ENCODE measurements around the gene MAOA.
A peak's percentile ranks its signal among the peaks of the same experiment; 100 is the strongest.
"Not testable (repeated sequence)": the region's sequence is repeated elsewhere in the genome, so short reads cannot be mapped to it uniquely, and the experiment has no call there.

Gene MAOA

DNA sequence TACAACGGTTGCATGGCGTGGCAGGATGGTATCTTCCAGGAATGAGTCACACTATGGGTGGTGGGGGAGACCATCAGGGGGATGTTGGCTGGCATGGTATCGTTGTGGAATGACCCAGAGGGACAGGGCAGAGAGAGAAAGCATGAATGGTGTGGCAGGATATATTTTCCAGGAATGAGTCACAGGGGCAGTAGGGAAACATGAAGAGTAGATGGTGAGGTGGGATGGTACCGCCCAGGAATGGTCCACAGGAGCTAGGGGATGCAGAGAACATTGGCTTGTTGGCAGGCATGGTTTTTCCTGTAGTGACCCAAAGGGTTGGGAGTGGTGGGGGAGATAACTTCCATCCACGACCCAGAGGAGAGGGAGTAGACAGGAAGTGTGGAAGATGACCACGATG is 62.4 kb downstream of the MAOA start:
- no peak for DNase-seq

GRCh38 chrX:43718956-43719355 is 62.9 kb downstream of the MAOA start:
- DNase-seq: no peak

DNA sequence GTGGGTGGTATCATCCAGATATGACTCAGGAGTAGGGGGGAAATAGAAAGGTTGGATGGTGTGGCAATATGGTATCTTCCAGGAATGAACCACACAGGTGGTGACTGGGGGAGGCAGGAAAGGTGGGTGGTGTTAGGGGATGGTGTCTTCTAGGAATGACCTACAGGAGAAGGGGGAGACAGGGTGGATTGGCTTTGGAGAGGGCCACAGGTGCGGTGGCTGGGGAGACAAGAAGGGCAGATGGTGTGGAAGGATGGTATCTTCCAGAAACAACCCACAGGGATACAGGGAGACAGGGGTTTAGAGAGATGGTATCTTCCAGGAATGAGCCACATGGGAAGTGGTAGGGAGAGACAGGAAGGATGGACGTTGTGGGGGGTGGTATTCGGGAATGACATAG is 64.0 kb downstream of the MAOA start:
- no peak for DNase-seq

DNA sequence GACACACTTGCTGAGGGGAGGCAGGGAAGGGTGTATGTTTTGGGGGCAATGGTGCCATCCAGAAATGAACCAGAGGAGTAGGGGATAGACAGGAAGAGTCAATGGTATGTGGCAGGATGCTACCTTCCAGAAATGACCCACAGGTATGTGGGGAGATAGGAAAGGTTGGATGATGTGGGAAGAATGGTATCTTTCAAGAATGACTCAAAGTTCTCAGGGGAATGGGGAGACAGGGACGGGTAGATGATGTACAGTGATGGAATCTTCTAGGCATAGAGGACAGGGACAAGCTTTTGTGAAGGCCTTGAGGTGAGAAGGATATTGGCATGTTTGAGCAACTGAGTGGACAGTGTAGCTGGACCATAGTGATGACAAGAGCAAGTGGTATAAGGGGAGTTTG is 64.9 kb downstream of the MAOA start:
- DNase-seq: no peak

- DNase-seq: not testable (repeated sequence)
These were observed 69.1 kb downstream of the MAOA start for GRCh38 chrX:43725227-43725626.

GRCh38 chrX:43727254-43727653 is 71.2 kb downstream of the MAOA start:
- peak; percentile 16 for DNase-seq

- no peak for DNase-seq
These were observed 71.9 kb downstream of the MAOA start for GRCh38 chrX:43728002-43728401.

GRCh38 chrX:43728966-43729365 is 72.9 kb downstream of the MAOA start:
- no peak for DNase-seq

DNA sequence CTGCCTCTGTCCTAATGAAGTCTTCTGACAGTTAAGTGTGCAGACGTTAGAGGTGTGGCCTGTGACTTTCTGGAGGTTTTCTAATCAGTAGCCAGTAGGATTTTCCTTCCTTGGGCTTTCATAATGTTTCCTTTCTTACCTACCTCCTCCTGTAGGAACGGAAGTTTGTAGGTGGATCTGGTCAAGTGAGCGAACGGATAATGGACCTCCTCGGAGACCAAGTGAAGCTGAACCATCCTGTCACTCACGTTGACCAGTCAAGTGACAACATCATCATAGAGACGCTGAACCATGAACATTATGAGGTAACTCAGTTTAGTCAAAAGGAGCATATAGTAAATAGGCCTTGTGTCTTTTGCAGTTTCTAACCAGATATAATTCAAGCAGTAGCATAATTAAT is 75.0 kb downstream of the MAOA start:
- no peak for DNase-seq

- DNase-seq: no peak
These were observed 77.6 kb downstream of the MAOA start for GRCh38 chrX:43733699-43734098.

- no peak for DNase-seq
These were observed 78.3 kb downstream of the MAOA start for GRCh38 chrX:43734444-43734843.

DNA sequence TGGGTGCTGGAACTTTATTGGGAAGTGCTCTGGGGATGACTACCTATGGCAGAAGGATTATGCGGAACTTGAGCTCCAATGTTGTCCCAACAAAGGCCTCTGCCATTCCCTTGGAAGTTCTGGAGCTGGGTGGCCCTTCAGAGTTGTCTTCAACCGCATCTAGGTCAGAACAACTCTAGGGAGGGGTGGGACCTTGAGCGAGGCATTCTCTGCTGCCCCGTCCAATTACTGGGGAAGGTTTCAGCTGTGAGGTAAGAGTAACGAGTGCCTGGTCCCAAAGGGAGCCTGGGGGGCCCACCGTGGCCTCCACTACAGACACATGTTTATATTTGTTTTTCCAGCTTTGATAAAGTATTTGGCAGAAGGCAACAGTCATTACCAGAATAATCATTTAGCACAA is 79.4 kb downstream of the MAOA start:
- DNase-seq: no peak

- no peak for DNase-seq
These were observed 79.9 kb downstream of the MAOA start for GRCh38 chrX:43735957-43736356.

GRCh38 chrX:43741843-43742573 is 85.9 kb downstream of the MAOA start:
- no peak for DNase-seq

GRCh38 chrX:43743100-43743822 is 87.2 kb downstream of the MAOA start:
- no peak for DNase-seq

GRCh38 chrX:43744284-43744683 is 88.2 kb downstream of the MAOA start:
- DNase-seq: no peak

- DNase-seq: no peak
These were observed 90.0 kb downstream of the MAOA start for GRCh38 chrX:43745938-43746721.

- no peak for DNase-seq
These were observed 91.4 kb downstream of the MAOA start for GRCh38 chrX:43747476-43747875.

DNA sequence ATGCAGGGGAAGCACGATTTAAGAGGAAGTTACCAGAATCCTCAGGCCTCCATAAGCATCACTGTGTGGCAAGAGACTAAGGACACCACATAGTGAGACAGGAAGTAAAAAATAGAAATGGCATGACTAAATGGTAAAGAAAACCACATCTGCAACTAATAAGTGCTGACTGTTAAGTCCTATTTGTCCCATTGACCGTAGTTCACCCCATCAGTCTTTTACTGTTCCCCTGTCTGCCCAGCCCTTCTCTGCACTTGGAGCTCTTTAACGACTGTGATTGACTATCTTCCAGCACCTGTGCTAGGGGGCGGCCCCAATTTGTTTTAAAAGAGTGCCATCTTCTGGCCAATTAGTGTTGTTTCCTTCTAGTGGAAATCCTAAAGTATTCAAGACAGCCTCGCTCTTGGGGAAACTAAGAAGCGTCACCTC is 94.2 kb downstream of the MAOA start:
- peak; percentile 40 for DNase-seq

DNA sequence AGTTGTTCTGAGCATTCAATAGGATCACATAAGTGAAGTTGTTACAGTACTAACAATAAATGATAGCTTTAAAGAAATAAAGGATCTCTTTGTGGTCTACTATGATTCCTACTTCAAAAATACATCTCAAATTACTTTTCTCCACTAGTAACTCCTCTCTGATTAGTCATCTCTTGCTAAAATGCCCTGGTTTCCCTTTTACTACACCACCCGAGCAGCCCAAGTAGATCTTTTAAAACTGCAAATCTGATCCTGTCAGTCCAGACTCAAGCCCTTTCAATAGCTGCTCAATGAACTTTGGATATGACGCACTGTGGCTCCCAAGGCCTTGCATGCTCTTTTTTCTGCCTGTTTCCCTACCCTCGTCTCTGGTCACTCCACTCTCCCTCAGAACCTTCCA is 97.5 kb downstream of the MAOA start:
- no peak for DNase-seq

- DNase-seq: no peak
These were observed 100.0 kb downstream of the MAOA start for GRCh38 chrX:43756076-43756475.

GRCh38 chrX:43758044-43758443 is 101.9 kb downstream of the MAOA start:
- no peak for DNase-seq

DNA sequence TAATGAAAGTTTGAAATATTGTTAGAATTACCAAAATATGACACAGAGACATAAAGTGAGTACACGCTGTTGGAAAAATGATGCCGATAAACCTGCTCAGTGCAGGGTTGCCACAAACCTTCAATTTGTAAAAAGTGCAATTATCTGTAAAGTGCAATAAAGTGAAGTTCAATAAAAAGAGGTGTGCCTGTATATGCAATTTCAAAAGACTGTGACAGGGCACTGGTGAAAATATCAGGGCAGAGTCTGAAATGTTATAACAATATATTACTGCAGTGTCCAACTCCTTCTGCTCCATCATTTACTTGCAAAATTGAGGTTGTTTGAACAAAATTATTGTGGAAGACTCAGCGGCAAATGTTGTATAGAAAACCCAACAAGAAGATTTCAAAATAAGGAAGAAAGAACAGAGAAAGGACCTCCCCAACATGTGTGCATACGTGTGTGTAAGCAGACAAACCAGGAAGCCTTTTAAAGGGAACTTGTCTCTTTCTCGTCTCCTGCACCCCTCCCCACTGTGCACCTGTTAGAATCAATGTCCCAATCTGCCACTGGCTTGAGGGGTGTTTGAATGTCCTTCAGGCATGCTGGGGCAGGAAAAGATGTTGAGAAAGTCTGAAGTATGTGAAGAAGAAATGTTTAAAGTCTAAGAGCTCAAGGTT is 130.0 kb downstream of the MAOA start:
- DNase-seq: no peak

Measured in NCI-H510A (cell line).